CD1c-positive myeloid dendritic cell (primary cell): ENCODE data around the gene NRXN2.
"Not testable (repeated sequence)": the region's sequence is repeated elsewhere in the genome, so short reads cannot be mapped to it uniquely, and the experiment has no call there.

Experiments
- DNase-seq: peaks from one replicate; pipeline ENCODE4 v3.0.0-alpha.2; 2016; ENCODE audit errors: extremely low spot score

NRXN2 gene

GRCh38 chr11:64605656-64606585 is 117.1 kb downstream of the NRXN2 start:
- no peak for DNase-seq

- no peak for DNase-seq
Measured at GRCh38 chr11:64605244-64605560, 117.8 kb downstream of the NRXN2 start.

GRCh38 chr11:64604458-64605243 is 118.3 kb downstream of the NRXN2 start:
- no peak for DNase-seq

- no peak for DNase-seq
Measured at GRCh38 chr11:64603411-64604110, 119.4 kb downstream of the NRXN2 start.

- DNase-seq: no peak
Measured at GRCh38 chr11:64602466-64603070, 120.4 kb downstream of the NRXN2 start.

- no peak for DNase-seq
Measured at GRCh38 chr11:64601605-64602465, 121.2 kb downstream of the NRXN2 start.

GRCh38 chr11:64600281-64600992 is 122.6 kb downstream of the NRXN2 start:
- no peak for DNase-seq

- no peak for DNase-seq
Measured at GRCh38 chr11:64599698-64600211, 123.2 kb downstream of the NRXN2 start.

- DNase-seq: no peak
Measured at GRCh38 chr11:64598797-64599697, 124.0 kb downstream of the NRXN2 start.

GRCh38 chr11:64598106-64598796 is 124.7 kb downstream of the NRXN2 start:
- no peak for DNase-seq

- DNase-seq: no peak
Measured at GRCh38 chr11:64597671-64598101, 125.3 kb downstream of the NRXN2 start.

GRCh38 chr11:64595922-64596321 is 127.1 kb downstream of the NRXN2 start:
- not testable (repeated sequence) for DNase-seq

GRCh38 chr11:64594159-64594939 is 128.6 kb downstream of the NRXN2 start:
- no peak for DNase-seq

GRCh38 chr11:64593156-64594105 is 129.6 kb downstream of the NRXN2 start:
- no peak for DNase-seq

- no peak for DNase-seq
Measured at GRCh38 chr11:64592656-64593055, 130.3 kb downstream of the NRXN2 start.

- no peak for DNase-seq
Measured at GRCh38 chr11:64592234-64592615, 130.8 kb downstream of the NRXN2 start.
